Measurements from ENCODE around the gene EPHX1.

GRCh38 chr1:225777058-225777582 is 32.8 kb upstream of the EPHX1 start:
- TF ChIP-seq POLR2A (IDR thresholded peaks at IDR 0.05): no peak
- TF ChIP-seq CTCF (IDR thresholded peaks at IDR 0.05): no peak

Measured in Peyer's patch (tissue), 4 donors.